SHP77 treated with DMSO at 0.1 percent for 48 hours (cell line): ENCODE results near the gene RPTOR.
"Not testable (repeated sequence)": the region's sequence is repeated elsewhere in the genome, so short reads cannot be mapped to it uniquely, and the experiment has no call there.

Experiments used
- DNase-seq: peaks from one replicate; lab custom pipeline; 2025; lab: John Stamatoyannopoulos, UW

Gene RPTOR

DNA sequence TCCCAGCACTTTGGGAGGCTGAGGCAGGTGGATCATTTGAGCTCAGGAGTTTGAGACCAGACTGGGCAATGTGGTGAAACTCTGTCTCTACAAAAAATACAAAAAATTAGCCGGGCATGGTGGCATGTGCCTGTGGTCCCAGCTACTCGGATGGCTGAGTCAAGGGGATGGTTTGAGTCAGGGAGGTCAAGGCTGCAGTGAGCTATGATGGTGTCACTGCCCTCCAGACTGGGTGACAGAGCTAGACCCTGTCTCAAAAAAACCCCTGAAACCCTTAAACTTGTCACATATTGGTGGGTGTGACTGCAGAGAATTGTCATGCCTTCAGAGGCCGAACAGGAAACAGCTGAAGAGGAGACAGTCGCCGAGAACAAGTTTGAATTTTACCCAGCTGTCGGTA is 13.4 kb downstream of the RPTOR start:
- no peak for DNase-seq

- no peak for DNase-seq
Observed at GRCh38 chr17:80559825-80560251, 15.2 kb downstream of the RPTOR start.

- no peak for DNase-seq
Observed at GRCh38 chr17:80561541-80562114, 17.0 kb downstream of the RPTOR start.

DNA sequence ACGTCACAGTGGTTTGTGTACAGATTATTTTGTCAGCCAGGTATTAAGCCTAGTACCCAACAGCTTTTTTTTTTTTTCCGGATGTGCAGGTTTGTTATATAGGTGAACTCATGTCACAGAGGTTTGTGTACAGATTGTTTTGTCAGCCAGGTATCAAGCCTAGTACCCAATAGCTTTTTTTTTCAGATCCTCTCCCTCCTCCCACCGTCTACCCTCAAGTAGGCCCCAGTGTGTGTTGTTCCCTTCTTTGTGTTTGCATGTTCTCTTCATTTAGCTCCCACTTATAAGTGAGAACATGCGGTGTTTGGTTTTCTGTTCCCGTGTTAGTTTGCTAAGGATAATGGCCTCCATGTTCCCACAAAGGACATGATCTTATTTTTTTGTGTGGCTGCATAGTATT is 19.9 kb downstream of the RPTOR start:
- DNase-seq = no peak

DNA sequence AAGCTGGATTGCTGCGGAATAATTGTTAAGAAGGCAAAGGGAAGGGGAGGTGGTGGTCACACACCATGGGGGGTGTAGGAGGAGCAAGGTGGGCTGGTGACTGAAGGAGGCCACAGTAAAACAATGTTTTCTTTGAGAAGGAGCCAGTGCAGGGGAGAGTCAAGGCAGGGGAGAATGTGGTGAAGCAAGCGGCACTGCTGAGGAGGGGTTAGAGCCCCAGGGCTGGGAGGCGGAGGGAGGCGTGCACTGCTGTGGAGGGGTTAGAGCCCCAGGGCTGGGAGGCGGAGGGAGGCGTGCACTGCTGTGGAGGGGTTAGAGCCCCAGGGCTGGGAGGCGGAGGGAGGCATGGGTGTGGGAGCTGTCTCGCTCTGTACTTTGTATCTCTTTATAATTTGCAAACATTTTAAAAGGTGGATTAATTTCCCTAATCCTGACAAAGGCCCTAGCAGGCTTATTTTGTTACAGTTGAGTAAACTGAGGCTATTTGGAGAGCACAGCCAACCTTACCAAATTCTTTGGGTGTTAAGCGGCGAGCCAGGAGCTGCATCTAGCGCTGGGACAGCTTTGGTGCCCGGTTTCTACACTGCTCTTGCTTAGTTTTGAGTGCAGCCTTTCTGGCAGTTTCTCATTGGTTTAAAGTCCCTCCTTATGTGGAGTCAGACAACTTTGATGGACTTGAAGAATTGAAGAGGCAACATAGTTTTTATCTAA is 20.9 kb downstream of the RPTOR start:
- DNase-seq = no peak

DNA sequence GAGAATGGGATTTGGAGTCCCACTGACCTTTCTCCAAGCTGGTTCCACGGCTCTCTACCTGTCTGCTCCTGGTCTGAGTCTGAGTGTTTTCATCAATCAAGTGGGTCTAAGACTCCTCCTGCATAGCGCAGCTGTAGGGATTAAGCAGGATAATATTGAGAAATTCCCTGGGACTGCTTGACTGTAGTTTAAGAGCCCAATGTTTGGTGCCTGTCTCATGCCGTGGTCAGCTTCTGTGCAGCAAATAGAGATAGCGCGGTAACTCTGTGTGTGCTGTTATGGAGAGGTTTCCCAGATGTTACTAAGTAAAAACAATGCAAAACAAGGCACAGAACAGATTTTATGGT is 21.4 kb downstream of the RPTOR start:
- DNase-seq = no peak

GRCh38 chr17:80568246-80568645 is 23.6 kb downstream of the RPTOR start:
- no peak for DNase-seq

DNA sequence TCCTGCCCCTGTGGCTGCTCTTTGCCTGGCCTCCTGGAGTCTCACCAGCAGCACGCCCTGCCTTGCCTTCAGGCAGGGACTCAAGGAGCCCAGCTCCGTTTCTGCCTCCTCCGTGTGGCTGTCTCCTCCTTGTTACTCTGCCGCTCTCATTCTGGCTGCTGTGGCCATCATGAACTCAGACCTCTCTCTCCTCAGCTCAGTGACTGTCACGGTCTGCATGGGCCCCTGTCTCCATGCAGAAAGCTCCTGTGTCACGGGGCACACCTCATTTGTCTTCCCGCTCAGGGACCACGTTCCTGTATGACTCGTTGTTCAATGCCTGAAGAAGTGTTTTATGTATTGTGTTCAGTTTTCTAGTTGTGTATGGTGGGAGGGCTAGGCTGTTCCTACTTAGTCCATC is 25.3 kb downstream of the RPTOR start:
- no peak for DNase-seq

GRCh38 chr17:80573701-80574100 is 29.1 kb downstream of the RPTOR start:
- no peak for DNase-seq

DNA sequence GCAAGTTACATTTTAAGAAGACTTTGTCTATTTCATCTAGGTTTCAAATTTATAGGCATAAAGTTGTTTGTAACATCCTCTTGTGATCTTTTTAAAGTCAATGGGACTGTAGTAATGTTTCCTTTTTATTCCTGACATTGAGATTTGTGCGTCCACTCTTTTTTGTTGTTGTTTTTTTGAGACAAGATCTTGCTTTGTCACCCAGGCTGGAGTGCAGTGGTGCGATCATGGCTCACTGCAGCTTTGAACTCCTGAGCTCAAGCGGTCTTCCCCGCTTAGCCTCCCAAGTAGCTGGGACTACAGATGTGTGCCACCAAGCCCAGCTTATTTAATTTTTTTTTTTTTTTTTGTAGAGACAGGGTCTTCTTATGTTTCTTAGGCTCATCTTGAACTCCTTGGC is 29.9 kb downstream of the RPTOR start:
- no peak for DNase-seq

- peak; percentile 72 for DNase-seq
Observed at GRCh38 chr17:80575057-80575875, 30.6 kb downstream of the RPTOR start.

DNA sequence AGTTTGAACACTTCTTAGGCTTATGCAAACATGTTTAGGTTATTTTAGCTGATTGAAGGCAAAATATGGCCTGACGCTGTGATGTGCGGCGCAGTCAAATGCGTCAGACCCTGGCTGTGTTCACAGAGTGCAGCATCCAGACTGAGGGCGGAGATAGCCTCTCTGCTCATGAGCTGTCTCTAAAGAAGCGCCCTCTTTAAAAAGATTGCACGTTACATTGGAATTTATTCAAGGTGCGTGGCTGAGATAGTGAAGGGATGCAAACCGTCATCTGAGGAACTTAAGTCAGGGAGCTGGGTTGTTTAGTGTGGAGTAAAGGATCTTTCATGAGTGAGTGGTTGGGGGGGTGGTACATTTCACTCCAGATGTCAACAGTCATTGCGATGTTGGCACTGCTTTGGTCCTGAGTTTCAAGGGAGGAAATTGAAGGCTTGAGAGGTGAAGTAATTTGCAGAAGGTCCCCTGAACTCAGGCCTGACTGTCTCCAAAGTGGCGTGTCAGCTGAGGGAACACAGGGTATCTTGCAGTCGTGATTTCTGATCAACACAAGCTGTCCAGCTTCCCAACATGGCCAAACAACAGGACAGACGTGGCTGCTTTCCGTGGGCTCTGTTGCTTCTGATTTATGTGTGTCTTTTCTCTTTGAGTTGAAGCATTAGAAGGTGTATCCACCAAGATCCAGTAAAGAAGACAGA is 33.4 kb downstream of the RPTOR start:
- DNase-seq = no peak

GRCh38 chr17:80578668-80579388 is 34.2 kb downstream of the RPTOR start:
- not testable (repeated sequence) for DNase-seq

DNA sequence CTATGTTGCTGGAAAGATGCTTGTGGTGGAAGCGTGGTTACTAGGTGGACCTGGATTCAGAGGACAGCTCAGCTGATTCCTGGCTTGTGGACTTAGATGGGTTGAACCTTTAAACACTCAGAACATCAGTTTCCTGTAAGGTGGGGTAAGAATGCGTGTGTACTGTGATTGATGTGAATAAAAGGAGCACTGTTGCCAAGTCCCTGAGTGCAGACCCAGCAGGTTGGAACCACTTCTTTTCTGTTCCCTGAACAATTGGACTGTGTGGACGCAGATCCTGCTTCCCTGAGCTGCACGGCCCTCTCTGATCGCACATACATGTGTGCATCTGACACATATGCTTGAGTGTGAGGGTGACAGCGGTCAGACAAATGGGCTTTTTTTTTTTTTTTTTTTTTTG is 37.5 kb downstream of the RPTOR start:
- no peak for DNase-seq

DNA sequence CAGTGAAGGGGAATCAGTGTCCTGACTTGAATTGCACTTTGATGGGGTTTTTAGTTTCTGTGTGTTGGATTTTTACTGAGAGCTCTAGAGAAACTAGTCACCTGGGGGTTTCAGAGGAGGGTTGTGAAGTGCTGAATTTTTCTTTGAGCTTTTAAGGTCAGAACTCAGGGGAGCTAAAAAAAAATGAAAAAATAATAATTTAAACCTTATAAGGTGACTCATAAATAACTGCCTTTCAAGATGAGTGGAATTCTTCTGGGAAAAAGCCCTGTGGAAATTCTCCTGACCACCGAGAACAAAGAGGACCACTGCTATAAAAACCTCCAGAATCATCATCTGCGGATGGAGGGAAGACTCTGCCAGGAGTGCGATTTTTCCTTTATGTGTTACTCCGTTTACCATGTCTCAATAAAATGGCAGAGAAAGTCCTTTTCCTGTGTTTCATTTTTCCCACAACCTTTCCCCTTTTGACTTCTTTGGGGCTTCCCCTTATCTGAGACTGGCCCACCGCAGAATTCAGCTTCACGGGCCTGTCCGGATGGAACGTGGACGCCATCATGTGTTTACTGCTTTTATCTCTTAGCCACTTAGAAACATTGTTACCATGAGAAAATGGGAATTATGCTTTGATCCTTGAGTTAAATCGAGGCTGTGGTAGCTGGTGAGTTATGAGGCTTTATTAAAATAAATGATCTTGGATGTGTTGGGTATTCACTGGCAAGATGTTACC is 39.7 kb downstream of the RPTOR start:
- DNase-seq = no peak

- peak; percentile 92 for DNase-seq
Observed at GRCh38 chr17:80585890-80586845, 41.5 kb downstream of the RPTOR start.

DNA sequence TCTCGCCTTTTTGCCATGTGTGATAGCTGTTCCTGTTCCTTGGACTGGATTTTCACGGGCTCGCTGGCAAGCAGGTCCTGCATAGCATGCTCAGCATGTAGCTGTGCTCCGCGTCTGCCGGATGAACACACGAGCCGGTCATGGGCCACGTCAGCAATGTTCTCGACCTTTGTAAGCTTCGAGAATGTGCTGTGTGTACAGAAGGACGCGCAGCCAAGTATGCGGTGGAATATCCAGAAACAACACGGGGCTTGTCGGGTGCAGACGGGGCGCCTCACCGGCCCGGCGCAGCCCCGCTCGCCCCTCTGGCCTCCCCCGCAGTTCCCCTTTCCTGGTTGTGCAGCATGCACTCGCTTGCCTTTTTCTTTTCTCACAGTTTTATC is 42.2 kb downstream of the RPTOR start:
- DNase-seq = peak; percentile 92

DNA sequence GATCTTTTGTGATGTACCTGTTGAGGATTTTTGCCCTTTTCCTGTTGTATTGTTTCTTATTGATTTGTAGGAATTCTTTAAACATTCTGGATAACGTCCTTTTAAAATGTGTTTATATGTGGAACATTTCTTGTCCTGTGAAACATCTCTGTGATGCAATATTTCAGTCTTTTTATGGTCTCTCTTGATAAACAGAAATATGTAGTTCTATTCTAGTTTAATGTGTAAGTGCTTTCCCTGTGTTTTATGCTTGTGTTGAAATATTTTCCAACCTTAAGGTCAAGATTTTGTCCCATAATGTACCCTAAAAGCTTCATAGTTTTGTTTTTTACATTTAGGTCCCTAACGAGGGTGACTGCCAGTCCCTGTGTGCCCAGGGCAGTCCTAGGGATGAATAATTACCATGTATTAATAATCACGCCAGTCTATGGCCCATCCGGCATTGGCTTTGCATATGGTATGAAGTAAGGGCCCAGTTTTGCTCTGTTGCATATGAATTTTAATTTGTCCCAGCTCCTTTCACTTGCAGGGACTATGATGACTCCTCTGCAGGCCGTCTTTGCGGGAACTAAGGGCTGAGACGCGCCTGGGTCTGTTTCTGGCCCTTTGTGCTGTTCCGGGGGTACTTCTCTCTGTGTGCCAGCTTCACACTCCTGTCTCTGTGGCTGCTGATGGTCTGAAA is 44.2 kb downstream of the RPTOR start:
- DNase-seq = no peak

- DNase-seq = no peak
Observed at GRCh38 chr17:80591788-80592187, 47.1 kb downstream of the RPTOR start.

- no peak for DNase-seq
Observed at GRCh38 chr17:80592243-80592642, 47.6 kb downstream of the RPTOR start.
